WI38 (cell line): ENCODE results near the gene RNF26.
A peak's percentile ranks its signal among the peaks of the same experiment; 100 is the strongest.

ENCODE experiments used
- H3K4me3 ChIP-seq: 2 replicates; pipeline ENCODE4 v1.5.1; 2011; ENCODE audit warnings: low read depth, mild to moderate bottlenecking, control low read depth, low read length
- TF ChIP-seq, protein P1 (sequence below): IDR thresholded peaks from 2 replicates; pipeline ENCODE4 v1.5.1; 2012; ENCODE audit warnings: low read depth, mild to moderate bottlenecking, control low read depth, low read length

The RNF26 gene

DNA sequence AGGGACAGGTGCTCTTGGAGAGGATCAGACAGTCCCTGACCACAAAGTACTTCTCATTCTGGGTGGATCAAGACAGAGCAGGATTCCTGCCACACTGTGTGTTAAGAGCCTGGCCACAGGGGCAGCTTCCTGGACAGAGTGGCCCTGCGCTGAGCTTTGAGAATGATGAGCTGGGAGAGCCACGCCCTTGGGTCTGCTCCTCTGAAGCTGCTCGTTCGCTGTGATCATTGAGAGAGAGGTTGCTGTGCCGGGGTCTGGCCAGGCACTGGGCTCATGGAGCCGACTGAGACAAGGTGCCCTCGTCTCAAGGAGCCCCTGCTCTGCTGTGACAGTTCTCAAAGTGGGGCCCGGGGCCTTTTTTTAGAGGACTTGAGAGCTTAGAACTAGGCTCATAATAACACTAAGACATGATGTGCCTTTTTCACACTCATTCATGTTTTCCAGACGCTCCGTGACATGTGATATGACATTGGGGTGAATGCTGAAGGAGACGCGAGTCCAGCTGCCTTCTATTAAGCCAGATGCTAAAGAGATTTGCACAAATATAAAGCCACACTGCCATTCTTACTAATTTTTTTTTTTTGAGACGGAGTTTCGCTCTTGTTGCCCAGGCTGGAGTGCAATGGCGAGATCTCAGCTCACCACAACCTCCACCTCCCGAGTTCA is 13.7 kb downstream of the RNF26 start:
- TF ChIP-seq, protein P1, sequence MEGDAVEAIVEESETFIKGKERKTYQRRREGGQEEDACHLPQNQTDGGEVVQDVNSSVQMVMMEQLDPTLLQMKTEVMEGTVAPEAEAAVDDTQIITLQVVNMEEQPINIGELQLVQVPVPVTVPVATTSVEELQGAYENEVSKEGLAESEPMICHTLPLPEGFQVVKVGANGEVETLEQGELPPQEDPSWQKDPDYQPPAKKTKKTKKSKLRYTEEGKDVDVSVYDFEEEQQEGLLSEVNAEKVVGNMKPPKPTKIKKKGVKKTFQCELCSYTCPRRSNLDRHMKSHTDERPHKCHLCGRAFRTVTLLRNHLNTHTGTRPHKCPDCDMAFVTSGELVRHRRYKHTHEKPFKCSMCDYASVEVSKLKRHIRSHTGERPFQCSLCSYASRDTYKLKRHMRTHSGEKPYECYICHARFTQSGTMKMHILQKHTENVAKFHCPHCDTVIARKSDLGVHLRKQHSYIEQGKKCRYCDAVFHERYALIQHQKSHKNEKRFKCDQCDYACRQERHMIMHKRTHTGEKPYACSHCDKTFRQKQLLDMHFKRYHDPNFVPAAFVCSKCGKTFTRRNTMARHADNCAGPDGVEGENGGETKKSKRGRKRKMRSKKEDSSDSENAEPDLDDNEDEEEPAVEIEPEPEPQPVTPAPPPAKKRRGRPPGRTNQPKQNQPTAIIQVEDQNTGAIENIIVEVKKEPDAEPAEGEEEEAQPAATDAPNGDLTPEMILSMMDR, result no peak
- H3K4me3 ChIP-seq, result no peak overlapping the region

DNA sequence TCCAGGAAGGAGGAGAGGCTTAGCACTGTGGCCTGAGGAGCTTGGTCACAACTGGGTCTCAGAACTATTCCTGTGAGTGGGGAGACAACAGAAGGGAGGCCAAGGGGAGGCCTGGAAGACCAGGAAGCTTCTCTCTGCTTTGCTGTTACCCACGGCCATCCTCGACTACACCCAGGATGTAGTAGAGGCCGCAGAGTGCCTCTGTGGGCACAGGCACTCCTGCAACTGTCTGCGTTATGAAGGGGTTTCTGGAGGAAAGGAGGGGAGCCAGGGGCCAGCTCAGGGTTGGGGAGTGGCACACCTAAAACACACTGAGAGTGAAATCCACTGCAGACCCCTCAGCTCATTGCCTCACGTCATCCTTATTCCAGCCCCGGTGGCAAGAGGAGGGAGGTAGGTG is 16.0 kb downstream of the RNF26 start:
- H3K4me3 ChIP-seq, result no peak overlapping the region
- TF ChIP-seq, protein P1, result no peak

DNA sequence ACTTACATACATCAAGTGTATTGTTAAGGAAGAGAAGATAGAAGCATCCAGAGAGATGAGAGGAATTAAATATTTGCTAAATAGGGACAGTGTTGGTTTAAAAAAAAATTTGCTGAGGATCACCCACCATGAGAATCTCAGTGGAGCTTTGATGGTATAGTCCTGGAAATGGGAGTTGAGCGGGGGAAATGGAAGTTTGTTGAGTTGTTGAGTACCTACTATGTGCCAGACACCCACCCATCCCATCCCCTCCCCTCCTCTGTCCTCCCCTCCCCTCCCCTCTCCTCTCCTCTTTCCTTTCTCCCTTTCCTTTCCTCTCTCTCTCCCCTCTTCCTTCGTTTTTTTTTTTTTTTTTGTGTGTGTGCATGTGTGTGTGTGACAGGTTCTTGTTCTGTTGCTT is 16.9 kb downstream of the RNF26 start:
- H3K4me3 ChIP-seq, result no peak overlapping the region
- TF ChIP-seq, protein P1, result no peak

DNA sequence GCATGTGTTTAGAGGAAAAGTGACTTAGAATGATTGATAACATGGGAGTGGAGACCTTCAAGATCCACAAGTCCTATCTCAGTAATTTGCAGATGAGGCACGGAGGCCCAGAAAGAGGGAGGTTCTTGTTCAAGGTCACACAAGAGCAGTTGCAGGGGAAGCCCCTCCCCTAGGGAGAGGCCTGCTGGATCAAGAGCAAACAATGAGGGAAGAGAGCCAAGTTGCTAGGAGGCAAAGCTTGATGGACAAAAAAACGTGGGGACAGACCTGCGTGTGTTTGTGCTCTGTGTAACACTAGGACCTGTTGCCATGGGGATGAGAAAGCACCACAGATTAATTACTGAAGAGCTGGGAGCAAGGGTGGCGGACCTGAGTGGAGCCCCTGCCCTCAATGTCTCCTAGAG is 18.5 kb downstream of the RNF26 start:
- no peak overlapping the region for H3K4me3 ChIP-seq
- TF ChIP-seq, protein P1, result no peak

DNA sequence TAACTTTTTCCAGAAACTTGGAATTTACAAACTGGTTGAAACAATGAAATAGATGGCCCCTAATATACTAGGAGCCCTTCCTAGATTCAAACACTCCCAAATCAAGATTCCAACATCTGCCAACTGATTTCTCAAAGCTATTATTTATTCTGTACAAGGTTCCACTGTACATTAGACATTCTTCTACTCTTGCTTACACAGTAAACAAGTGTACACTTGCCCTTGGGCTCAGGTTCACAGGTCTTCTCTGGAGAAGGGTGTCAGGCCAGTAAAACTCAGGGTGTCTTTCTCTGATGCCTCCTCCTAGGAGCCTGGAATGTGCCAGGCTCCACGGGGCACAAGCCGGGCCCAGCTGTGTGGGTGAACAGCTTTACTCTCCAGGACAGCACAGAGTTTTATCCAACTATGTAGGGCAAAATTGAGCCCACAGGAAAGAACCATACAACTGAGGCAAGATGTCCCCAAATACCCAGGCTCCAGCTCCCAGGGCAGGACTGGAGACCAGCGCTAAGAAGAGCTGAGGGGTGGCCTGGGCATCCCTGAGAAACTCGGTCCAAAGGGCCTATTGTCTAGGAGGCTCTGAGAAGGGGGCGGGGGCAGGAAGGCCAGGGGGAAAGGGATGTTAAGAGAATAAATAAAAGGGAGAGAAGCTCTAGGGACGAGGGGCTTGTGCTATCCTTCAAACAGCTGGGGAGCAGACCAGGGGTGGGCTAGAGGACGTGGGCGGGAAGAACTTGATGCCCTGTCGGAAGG is 20.9 kb downstream of the RNF26 start:
- no peak overlapping the region for H3K4me3 ChIP-seq
- TF ChIP-seq, protein P1, result no peak

DNA sequence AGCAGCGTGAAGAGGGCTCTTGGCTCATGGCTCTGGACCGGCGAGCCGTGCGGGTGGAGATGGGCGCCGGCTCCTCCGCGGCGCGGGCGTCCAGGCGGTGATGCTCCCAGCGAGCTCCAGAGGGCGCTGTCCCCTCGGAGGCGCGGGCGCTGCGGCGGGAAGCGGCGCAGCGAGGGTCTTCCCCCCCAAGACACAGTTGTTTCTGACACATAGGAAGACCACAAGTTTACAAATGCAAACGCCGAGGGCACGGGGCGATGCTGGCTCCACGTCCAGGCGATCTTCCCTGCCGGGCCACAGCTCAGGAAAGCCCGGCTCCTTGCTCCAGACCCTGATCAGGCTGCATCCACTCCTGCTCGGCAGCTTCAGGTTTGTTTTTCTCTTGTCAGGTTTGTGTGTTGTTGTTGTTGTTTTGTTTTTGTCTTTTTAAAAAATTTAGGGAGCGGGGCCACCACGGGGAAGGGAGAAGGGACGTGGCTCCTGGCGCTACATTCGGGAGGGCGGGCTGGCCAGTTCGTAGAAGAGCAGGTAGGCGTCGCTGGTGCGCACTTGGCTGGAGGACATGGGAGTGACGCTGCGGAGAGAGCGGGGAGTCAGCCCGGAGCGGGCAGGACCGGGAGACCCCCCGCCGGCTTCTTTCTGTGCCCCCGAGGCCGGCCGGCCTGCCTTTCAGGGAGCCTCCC is 22.2 kb downstream of the RNF26 start:
- H3K4me3 ChIP-seq, result peak overlapping the region; percentile 59
- TF ChIP-seq, protein P1, result peak; percentile 90

DNA sequence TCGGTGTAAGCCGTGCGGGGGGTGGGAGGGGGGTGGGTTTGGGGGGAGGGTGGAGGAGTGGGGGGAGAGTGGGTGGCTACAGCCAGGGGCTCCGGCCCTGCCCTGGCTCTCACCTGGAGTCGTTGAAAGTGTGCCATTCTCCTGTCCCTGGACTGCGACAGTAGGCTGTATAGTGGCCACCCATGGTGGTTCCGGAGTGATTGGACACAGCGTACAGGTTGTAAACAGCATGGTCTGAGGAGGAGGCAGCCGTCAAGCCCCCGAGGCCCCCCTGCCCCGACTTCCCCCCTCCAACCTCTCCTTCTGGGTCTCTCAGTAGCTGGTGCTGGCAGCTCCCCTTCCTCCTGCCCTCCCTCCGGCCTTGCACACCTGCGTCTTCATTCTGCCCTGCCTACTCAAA is 22.7 kb downstream of the RNF26 start:
- TF ChIP-seq, protein P1, result no peak
- H3K4me3 ChIP-seq, result peak overlapping the region; percentile 59
